Neural progenitor cell (in vitro differentiated cells): ENCODE measurements around the gene PRCP. TPM values are rescaled to one million over a fixed set of nuclear protein-coding genes. Genes with fewer than 3 reads are reported as not detected.

Experiments
- DNase-seq: peaks from one replicate; pipeline ENCODE4 v3.0.0-alpha.2; 2016; ENCODE audit warnings: low spot score
- H2AFZ ChIP-seq: fragments of 200-600 bp; sonication (generic); replicated peaks from 2 replicates; pipeline ENCODE4 v1.6.1; 2016; ENCODE audit warnings: antibody characterized with exemption
- H3F3A ChIP-seq: fragments of 200-600 bp; sonication (generic); 2 replicates; pipeline ENCODE4 v1.6.1; 2016; ENCODE audit warnings: antibody characterized with exemption, low read depth
- H3K27ac ChIP-seq: fragments of 200-600 bp; sonication (generic); 2 replicates; pipeline ENCODE4 v1.5.1; 2016; ENCODE audit warnings: mild to moderate bottlenecking
- H3K27me3 ChIP-seq: fragments of 200-600 bp; sonication (generic); 2 replicates; pipeline ENCODE4 v1.6.1; 2016; ENCODE audit warnings: mild to moderate bottlenecking, moderate library complexity
- H3K36me3 ChIP-seq: fragments of 200-600 bp; sonication (generic); 2 replicates; pipeline ENCODE4 v1.5.1; 2016
- H3K4me1 ChIP-seq: fragments of 200-600 bp; sonication (generic); 2 replicates; pipeline ENCODE4 v1.6.1; 2016; ENCODE audit warnings: mixed run types
- H3K4me2 ChIP-seq: fragments of 200-600 bp; sonication (generic); 2 replicates; pipeline ENCODE4 v1.6.1; 2016
- H3K4me3 ChIP-seq: fragments of 200-600 bp; sonication (generic); 2 replicates; pipeline ENCODE4 v1.5.1; 2016
- H3K79me2 ChIP-seq: fragments of 200-600 bp; sonication (generic); 2 replicates; pipeline ENCODE4 v1.6.1; 2016; ENCODE audit warnings: low read depth
- H3K9ac ChIP-seq: fragments of 200-600 bp; sonication (generic); 2 replicates; pipeline ENCODE4 v1.6.1; 2016
- H3K9me3 ChIP-seq: fragments of 200-600 bp; sonication (generic); 2 replicates; pipeline ENCODE4 v1.5.1; 2016; ENCODE audit warnings: low read depth
- H4K20me1 ChIP-seq: fragments of 200-600 bp; sonication (generic); 2 replicates; pipeline ENCODE4 v1.6.1; 2016; ENCODE audit warnings: low read depth
- H3K27ac Mint-ChIP-seq: 3 replicates; pipeline ENCODE4 v1.8.0; 2021; ENCODE audit warnings: mixed read lengths
- H3K27me3 Mint-ChIP-seq: 2 replicates; pipeline ENCODE4 v1.8.0; 2022; ENCODE audit warnings: low read depth, mild to moderate bottlenecking, inconsistent platforms, moderate library complexity, mixed read lengths; ENCODE audit not compliant: insufficient read depth
- H3K36me3 Mint-ChIP-seq: 3 replicates; pipeline ENCODE4 v1.8.0; 2021; ENCODE audit warnings: mixed read lengths
- H3K4me1 Mint-ChIP-seq: 3 replicates; pipeline ENCODE4 v1.8.0; 2021; ENCODE audit warnings: mixed read lengths
- H3K4me3 Mint-ChIP-seq: 3 replicates; pipeline ENCODE4 v1.8.0; 2021; ENCODE audit warnings: mild to moderate bottlenecking, moderate library complexity, mixed read lengths
- H3K9me3 Mint-ChIP-seq: 3 replicates; pipeline ENCODE4 v1.8.0; 2020; ENCODE audit warnings: mixed read lengths
- EZH2 ChIP-seq: fragments of 200-600 bp; sonication (generic); IDR thresholded peaks from 2 replicates; pipeline ENCODE4 v1.6.1; 2017; ENCODE audit warnings: antibody characterized with exemption, mild to moderate bottlenecking, moderate library complexity
- EZH2phosphoT487 ChIP-seq: fragments of 200-600 bp; sonication (generic); IDR thresholded peaks from 2 replicates; pipeline ENCODE4 v1.6.1; 2017; ENCODE audit warnings: antibody characterized with exemption
- total RNA-seq: library from RNA; depleted of rRNA; stranded (reverse); fragments of >200 nt; gene quantifications from 2 replicates; pipeline ENCODE4 v1.2.3, GENCODE V29; 2015; ENCODE audit warnings: low replicate concordance
- TF ChIP-seq, protein P1 (sequence below): fragments of 200-600 bp; sonication (generic); IDR thresholded peaks from 2 replicates; pipeline ENCODE4 v1.5.1; 2017; ENCODE audit warnings: antibody characterized with exemption, mild to moderate bottlenecking

Gene PRCP
- total RNA-seq, 1 donor from 2014 or later = 67.4 TPM

DNA sequence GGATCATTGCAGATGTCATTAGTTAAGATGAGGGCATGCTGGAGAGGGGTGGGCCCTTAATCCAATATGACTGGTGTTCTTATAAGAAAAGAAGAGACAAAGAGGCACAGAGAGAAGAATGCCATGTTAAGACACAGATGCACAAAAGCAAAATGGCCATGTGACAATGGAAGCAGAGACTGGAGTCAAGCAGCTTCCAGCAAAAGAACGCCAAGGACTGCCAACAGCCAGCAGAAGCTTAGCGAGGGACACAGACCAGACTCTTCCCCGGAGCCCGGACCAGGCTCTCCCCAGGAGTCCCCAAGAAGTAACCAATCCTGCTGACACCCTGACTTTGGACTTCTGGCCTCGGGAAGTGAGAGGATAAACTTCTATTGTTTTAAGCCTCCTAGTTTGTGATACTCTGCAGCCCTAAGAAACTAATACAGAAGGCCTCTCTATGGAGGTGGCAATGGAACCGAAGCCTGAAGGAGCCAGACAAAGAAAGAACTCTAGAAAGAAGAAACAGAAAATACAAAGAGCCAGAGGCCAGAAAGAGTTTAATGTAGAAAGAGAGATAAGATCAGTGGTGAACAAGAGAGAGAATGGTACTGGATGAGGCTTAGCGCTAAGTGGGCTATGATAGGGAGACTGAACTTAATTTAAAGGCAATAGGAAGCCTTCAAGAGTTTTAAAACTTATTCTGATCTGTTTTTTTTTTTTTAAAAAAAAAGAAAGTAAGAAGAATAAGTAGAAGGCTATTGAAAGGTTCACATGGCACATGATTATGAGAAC lies 27.7 kb downstream of the PRCP start:
- H4K20me1 ChIP-seq = peaks cover 17% of the 10 kb centered on the region
- H3K4me1 Mint-ChIP-seq = peaks cover 11% of the 10 kb centered on the region
- no peaks in the 10 kb centered on the region for H3K79me2 ChIP-seq
- no peaks in the 10 kb centered on the region for H3K36me3 ChIP-seq
- H3K27me3 ChIP-seq = no peaks in the 10 kb centered on the region
- H3K36me3 Mint-ChIP-seq = peaks cover 9% of the 10 kb centered on the region
- no peak overlapping the region for H3K27ac Mint-ChIP-seq
- H3K4me3 ChIP-seq = no peak overlapping the region
- TF ChIP-seq, protein P1, sequence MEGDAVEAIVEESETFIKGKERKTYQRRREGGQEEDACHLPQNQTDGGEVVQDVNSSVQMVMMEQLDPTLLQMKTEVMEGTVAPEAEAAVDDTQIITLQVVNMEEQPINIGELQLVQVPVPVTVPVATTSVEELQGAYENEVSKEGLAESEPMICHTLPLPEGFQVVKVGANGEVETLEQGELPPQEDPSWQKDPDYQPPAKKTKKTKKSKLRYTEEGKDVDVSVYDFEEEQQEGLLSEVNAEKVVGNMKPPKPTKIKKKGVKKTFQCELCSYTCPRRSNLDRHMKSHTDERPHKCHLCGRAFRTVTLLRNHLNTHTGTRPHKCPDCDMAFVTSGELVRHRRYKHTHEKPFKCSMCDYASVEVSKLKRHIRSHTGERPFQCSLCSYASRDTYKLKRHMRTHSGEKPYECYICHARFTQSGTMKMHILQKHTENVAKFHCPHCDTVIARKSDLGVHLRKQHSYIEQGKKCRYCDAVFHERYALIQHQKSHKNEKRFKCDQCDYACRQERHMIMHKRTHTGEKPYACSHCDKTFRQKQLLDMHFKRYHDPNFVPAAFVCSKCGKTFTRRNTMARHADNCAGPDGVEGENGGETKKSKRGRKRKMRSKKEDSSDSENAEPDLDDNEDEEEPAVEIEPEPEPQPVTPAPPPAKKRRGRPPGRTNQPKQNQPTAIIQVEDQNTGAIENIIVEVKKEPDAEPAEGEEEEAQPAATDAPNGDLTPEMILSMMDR = no peak
- TF ChIP-seq EZH2 (no peak), EZH2phosphoT487 (no peak)
- H2AFZ ChIP-seq = no peak overlapping the region
- H3K4me2 ChIP-seq = no peak overlapping the region
- no peak overlapping the region for H3K9ac ChIP-seq
- H3K4me3 Mint-ChIP-seq = no peak overlapping the region
- no peaks in the 10 kb centered on the region for H3K9me3 ChIP-seq
- H3F3A ChIP-seq = peaks cover 3% of the 10 kb centered on the region
- peak; percentile 31 for DNase-seq
- H3K4me1 ChIP-seq = peaks cover 13% of the 10 kb centered on the region
- H3K27me3 Mint-ChIP-seq = peaks cover 11% of the 10 kb centered on the region
- peaks cover 11% of the 10 kb centered on the region for H3K9me3 Mint-ChIP-seq
- no peak overlapping the region for H3K27ac ChIP-seq

DNA sequence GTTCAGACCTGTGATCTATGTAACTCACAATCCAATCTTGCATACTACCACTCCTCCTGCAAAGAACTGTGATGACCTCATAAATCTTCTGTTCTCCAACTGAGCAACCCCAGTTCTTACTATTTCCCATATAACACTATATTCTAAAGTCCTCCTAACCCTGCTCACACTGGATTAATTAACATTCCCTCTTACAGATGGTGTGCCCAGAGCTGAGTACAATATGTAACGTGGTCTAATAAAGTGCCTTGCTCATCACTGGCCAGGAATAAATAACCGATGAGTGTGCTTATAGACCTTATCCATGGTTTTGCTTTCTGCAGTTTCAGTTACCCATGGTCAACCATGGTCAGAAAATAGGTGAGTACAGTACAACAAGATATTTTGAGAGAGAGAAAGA lies 28.6 kb downstream of the PRCP start:
- peaks cover 13% of the 10 kb centered on the region for H3K4me1 ChIP-seq
- H3K4me3 ChIP-seq = no peak overlapping the region
- Mint-ChIP-seq H3K9me3 (peaks cover 4% of the 10 kb centered on the region), H3K27me3 (peaks cover 7% of the 10 kb centered on the region), H3K27ac (no peak overlapping the region), H3K4me3 (no peak overlapping the region), H3K36me3 (peaks cover 4% of the 10 kb centered on the region), H3K4me1 (peaks cover 16% of the 10 kb centered on the region)
- H3K4me2 ChIP-seq = no peak overlapping the region
- no peaks in the 10 kb centered on the region for H3K9me3 ChIP-seq
- H2AFZ ChIP-seq = no peak overlapping the region
- no peak for TF ChIP-seq EZH2phosphoT487
- TF ChIP-seq EZH2 = no peak
- TF ChIP-seq, protein P1 = no peak
- H4K20me1 ChIP-seq = peaks cover 17% of the 10 kb centered on the region
- no peaks in the 10 kb centered on the region for H3K27me3 ChIP-seq
- no peak overlapping the region for H3K9ac ChIP-seq
- no peaks in the 10 kb centered on the region for H3K79me2 ChIP-seq
- DNase-seq = no peak
- no peaks in the 10 kb centered on the region for H3K36me3 ChIP-seq
- no peak overlapping the region for H3K27ac ChIP-seq
- H3F3A ChIP-seq = peaks cover 3% of the 10 kb centered on the region

DNA sequence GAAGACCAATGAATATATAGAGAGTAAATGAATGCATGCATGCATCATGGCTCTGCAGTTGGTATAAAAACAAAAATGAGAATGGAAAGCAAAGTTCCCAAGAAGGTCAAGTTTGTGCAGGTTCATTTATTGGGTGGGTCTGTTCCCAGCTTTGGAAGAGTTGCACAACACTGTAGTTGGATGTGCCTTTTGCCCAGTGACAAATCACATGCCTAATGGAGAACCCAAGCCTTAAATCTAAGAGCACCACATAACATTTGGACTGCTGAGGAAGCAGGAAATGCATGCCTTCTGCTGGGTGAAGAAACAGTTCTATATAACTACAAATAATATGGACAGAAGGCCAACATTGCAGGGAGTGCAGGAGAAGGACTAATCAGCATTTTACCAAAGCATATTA lies 30.6 kb downstream of the PRCP start:
- H3K9me3 ChIP-seq = no peaks in the 10 kb centered on the region
- no peak for DNase-seq
- peaks cover 17% of the 10 kb centered on the region for H4K20me1 ChIP-seq
- Mint-ChIP-seq H3K27ac (no peak overlapping the region), H3K27me3 (peaks cover 4% of the 10 kb centered on the region), H3K4me3 (no peak overlapping the region), H3K4me1 (peaks cover 9% of the 10 kb centered on the region), H3K9me3 (no peaks in the 10 kb centered on the region), H3K36me3 (no peaks in the 10 kb centered on the region)
- no peak overlapping the region for H3K4me3 ChIP-seq
- H2AFZ ChIP-seq = no peak overlapping the region
- H3K4me2 ChIP-seq = no peak overlapping the region
- peaks cover 3% of the 10 kb centered on the region for H3F3A ChIP-seq
- no peak overlapping the region for H3K9ac ChIP-seq
- H3K36me3 ChIP-seq = no peaks in the 10 kb centered on the region
- peaks cover 8% of the 10 kb centered on the region for H3K4me1 ChIP-seq
- H3K79me2 ChIP-seq = no peaks in the 10 kb centered on the region
- no peaks in the 10 kb centered on the region for H3K27me3 ChIP-seq
- H3K27ac ChIP-seq = no peak overlapping the region
- TF ChIP-seq EZH2phosphoT487 = no peak

DNA sequence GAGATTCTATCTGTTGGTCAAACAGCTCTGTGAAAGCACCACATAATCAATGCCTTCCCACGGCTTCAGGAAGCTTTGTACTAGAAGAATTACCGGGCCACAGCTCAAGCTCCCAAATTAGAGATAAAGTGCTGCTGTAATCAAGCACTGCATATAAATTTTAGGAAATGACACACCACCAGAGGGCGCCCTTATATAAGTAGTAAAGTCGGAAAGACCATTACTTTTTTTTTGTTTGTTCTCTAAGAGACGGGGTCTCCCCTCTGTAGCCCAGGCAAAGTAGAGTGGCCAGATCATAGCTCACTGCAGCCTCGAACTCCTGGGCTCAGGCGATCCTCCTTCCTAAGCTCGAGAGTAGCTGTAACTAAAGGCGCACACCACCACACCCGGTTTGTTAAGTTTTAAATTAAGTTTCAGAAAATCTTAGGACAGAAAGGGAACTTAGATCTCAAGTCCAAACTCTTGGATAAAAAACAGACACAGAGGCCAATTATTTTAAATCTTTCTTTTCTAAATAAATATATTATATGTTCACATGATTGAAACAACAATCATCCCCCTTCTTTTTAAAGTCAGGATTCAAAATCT lies 32.6 kb downstream of the PRCP start:
- Mint-ChIP-seq H3K27me3 (peaks cover 3% of the 10 kb centered on the region), H3K4me1 (peaks cover 11% of the 10 kb centered on the region), H3K4me3 (no peak overlapping the region), H3K9me3 (no peaks in the 10 kb centered on the region), H3K36me3 (no peaks in the 10 kb centered on the region), H3K27ac (peak overlapping the region; percentile 67)
- Histone ChIP-seq H3K9me3 (no peaks in the 10 kb centered on the region), H3F3A (peaks cover under 1% of the 10 kb centered on the region), H2AFZ (no peak overlapping the region), H3K79me2 (no peaks in the 10 kb centered on the region), H4K20me1 (peaks cover 23% of the 10 kb centered on the region), H3K9ac (no peak overlapping the region), H3K4me1 (peaks cover 5% of the 10 kb centered on the region), H3K4me3 (no peak overlapping the region), H3K27ac (no peak overlapping the region), H3K27me3 (peaks cover 12% of the 10 kb centered on the region), H3K36me3 (no peaks in the 10 kb centered on the region), H3K4me2 (no peak overlapping the region)
- TF ChIP-seq, protein P1 = peak; percentile 87
- TF ChIP-seq EZH2phosphoT487 (no peak), EZH2 (no peak)
- peak; percentile 94 for DNase-seq
